AG04449 (cell line): ENCODE measurements around the gene ZMYND10.

Experiments
- CTCF ChIA-PET: fragments of 350-600 bp; formaldehyde crosslinking; extraction: SDS; loops from one replicate; lab custom pipeline; 2021; ENCODE audit warnings: antibody characterized with exemption; lab: Yijun Ruan, JAX
- POLR2A ChIA-PET: fragments of 400-600, 350-600 bp; formaldehyde crosslinking; extraction: SDS; loops from one replicate; lab custom pipeline; 2020; ENCODE audit warnings: antibody characterized with exemption, inconsistent platforms; lab: Yijun Ruan, JAX
- DNase-seq: peaks from one replicate; pipeline ENCODE4 v3.0.0-alpha.2; 2010; ENCODE audit warnings: low read depth, low spot score
- H3K4me3 ChIP-seq: 2 replicates; pipeline ENCODE4 v1.5.1; 2011; ENCODE audit warnings: low read depth, mild to moderate bottlenecking, control low read depth, low read length
- TF ChIP-seq, protein P1 (sequence below): IDR thresholded peaks from one replicate; pipeline ENCODE4 v1.5.1; 2011; ENCODE audit warnings: mild to moderate bottlenecking, moderate library complexity, low read length, control low read depth, inconsistent platforms; ENCODE audit not compliant: insufficient read depth; ENCODE audit errors: missing control alignments

The ZMYND10 gene

DNA sequence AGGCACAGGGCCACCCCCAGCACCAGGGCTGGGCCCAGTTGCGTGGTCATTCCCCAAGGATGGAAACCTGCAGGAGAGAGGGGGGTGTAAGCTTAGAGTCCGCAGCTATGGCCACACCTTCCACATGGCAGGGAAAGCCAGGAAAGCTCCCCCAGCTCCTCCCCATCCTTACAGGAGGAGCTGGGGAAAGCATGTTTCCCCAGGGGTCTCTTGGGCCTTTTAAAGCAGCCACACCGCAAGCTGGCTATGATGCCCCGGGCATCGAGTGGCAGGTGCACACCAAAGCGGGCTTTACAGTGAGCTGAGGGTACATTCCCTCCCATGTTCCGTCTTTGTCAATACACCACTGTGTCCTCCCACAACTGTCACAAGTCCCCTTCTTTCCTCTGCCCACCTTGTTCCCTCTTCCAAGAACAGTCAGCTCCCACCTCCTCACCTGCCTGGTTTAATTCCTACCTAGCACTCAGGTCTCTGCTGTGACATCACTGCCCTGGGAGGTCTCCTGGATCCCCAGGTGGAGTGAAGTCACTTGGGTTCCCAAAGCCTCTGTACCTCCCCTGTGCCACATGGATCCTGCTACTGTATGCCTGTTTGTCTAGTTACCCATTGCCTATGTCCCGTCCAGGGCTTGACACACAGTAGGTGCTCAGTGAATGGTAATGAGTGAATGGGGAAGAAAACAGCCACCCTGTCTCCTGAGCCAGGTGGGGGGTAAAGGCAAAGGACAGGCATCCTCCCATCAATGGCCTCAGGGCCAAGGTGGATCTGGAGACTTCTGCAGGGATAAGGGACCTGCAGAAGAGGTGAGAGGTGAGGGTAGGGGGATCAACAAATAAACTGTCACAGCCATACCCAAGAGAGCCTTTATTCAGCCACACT lies 49.7 kb downstream of the ZMYND10 start:
- POLR2A ChIA-PET = no interaction called here
- TF ChIP-seq, protein P1, sequence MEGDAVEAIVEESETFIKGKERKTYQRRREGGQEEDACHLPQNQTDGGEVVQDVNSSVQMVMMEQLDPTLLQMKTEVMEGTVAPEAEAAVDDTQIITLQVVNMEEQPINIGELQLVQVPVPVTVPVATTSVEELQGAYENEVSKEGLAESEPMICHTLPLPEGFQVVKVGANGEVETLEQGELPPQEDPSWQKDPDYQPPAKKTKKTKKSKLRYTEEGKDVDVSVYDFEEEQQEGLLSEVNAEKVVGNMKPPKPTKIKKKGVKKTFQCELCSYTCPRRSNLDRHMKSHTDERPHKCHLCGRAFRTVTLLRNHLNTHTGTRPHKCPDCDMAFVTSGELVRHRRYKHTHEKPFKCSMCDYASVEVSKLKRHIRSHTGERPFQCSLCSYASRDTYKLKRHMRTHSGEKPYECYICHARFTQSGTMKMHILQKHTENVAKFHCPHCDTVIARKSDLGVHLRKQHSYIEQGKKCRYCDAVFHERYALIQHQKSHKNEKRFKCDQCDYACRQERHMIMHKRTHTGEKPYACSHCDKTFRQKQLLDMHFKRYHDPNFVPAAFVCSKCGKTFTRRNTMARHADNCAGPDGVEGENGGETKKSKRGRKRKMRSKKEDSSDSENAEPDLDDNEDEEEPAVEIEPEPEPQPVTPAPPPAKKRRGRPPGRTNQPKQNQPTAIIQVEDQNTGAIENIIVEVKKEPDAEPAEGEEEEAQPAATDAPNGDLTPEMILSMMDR = no peak
- no peak for DNase-seq
- H3K4me3 ChIP-seq = no peak overlapping the region
- CTCF ChIA-PET = no interaction called here

DNA sequence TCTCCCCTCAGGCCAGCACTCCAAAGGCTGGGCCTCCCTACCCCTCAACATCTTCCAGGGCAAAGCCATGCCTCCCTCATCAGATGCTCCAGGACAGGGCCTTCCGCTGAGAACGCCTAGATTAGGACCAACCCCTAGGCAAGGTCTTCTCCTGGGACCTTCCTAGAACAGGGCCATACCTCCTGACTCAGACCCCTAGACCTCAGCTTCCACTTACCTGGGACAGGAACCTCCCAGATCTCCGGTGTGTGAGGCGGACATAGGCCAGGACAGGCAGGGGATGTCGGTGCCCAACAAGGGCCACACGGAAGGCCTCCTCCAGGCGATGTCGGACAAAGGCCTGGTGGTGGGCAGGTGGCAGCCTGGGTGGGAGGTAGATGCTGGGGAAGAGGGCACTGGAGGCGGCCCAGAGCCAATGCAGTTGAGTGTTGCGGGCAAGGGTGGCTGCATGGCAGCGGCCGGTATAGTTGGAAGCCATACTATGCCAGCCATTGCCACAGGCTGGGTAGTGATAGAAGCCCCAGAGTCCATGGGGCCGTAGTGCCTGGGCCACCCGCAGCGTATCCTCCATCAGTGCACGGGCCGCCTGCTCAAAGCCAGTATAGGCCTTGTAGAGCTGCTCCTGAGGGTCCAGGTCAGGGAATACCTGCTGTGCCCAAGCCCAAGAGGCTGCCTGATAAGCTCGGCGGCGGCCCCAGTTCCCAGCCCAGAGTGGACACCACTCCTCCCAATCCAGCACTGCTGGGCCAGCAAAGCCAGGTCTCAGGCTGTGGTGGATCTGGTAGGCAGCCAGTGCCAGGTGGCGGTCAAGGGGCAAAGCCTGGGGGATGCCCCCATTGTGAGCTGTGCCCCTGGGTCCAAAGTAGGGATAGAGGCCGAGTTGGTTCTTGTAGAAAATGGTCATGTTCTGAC lies 50.8 kb downstream of the ZMYND10 start:
- no peak overlapping the region for H3K4me3 ChIP-seq
- DNase-seq = no peak
- TF ChIP-seq, protein P1 = no peak
- POLR2A ChIA-PET = no interaction called here
- CTCF ChIA-PET = interaction anchor here (1.4 kb wide), 1 partner anchor 48 kb away, joined by 3 read pairs; no protein-coding TSS in a partner anchor

DNA sequence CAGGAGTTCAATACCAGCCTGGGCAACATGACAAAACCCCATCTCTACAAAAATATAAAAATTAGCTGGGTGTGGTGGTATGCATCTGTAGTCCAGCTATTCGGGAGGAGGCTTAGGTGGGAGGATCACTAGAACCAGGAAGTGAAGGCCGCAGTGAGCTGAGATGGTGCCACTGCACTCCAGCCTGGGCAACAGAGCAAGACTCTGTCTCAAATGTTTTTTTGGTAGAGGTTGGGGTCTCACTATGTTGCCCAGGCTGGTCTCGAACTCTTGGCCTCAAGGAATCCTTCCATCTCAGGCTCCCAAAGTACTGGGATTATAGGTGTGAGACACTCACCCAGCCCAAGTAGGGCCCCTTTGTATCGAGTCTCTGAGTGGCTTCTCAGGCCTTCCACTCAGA lies 51.4 kb downstream of the ZMYND10 start:
- TF ChIP-seq, protein P1 = no peak
- H3K4me3 ChIP-seq = no peak overlapping the region
- DNase-seq = no peak
- ChIA-PET POLR2A (no interaction called here), CTCF (interaction anchor here (1.0 to 7.0 kb wide), 3 partner anchors 48 to 100 kb away, joined by 3 to 31 read pairs (median 3); no protein-coding TSS in a partner anchor)

DNA sequence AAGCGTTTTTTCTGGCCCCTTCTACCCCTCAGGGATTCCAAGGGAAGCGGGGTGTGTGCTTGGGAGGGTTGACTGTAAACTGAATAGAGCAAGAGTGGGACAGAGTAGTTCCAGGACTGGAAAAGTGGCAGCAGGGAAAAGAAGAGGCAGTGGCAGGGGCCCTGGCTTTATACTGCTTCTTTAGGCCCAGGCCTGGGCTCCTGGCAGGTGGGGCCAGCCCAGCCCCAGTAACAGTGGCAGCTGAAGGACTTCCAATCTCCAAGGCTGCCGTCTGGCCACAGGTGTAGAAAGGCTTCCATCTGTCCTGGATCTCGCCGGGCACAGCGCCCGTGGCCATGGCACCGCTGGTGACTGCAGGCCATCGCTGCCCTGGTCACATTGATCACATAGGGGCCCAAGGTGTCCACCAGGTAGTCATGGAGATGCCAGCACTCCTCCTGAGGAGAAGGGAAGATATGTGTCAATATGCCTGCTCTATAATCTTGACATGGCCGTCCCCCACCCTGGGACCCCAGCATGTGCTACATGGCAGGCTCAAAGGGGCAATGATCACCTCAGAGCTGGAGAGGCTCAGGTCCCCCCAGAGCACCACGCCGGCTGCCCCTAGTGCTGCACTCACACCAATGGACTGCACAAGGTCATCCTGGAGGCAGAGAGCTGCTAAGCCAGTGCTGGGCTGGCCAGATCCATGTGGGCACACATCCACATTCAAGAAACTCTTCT lies 52.3 kb downstream of the ZMYND10 start:
- CTCF ChIA-PET = interaction anchor here (1.0 to 7.0 kb wide), 4 partner anchors 18 to 100 kb away, joined by 3 to 31 read pairs (median 6); no protein-coding TSS in a partner anchor
- no peak for DNase-seq
- H3K4me3 ChIP-seq = no peak overlapping the region
- POLR2A ChIA-PET = interaction anchor here (1.1 to 1.9 kb wide), 2 partner anchors 25 to 34 kb away, joined by 3 to 7 read pairs; partner anchors contain the start of gene TUSC2
- TF ChIP-seq, protein P1 = no peak

DNA sequence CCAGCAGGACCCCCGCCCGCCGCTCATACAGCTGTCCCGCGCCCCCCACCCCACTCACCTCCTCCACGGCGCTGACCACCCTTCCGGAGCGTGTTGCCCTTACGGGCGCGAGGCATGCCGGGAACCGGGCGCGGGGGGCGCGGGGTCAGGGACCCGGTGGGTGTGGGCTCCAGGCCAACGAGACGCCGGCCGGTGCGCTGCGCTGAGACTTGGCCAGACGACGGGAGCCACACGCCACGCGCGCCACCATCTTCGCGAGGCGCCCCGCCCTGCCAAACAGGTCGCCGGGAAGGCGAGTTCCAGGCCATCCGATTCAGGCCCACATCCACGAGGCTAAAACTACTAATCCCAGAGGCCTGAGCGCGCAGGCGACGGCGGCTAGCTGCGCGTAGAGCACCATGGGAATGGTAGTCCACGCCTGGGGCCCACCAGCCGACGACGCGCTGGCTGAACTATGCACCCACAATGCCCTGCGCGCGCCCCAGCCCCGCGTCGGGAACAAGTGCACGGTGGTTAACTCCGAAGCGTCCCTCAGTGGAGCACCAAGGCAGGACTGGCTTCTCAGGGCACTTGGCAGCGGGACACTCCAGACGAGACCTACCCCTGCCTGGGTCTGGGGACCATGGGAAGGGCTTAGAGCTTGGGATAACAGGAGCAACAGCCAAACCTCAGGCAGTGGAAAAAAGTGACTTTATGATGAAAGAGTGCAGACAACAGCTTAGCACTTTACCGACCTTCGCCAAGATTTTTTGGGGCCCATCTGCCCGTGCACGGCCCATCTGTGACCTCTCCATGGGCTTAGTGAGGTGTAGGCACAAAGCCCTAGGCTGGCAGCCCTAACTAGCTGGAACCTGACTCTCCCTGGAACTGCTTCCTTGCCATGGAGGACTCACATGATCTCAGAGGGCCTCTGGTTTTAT lies 53.1 kb downstream of the ZMYND10 start, which contains the start of gene IFRD2:
TSS of gene IFRD2 (minus strand) at position 271 of the 920 bp plus-strand sequence. CDS start at position 116, 155 bp downstream.
- DNase-seq = peak; percentile 79
- ChIA-PET CTCF (interaction anchor here (1.5 to 7.0 kb wide), 5 partner anchors 10 to 99 kb away, joined by 3 to 31 read pairs (median 6); no protein-coding TSS in a partner anchor), POLR2A (interaction anchor here (1.0 to 1.9 kb wide), 5 partner anchors 10 to 57 kb away, joined by 3 to 7 read pairs (median 3); partner anchors contain the start of genes GNAI2 and TUSC2)
- TF ChIP-seq, protein P1 = no peak
- peak within 1 kb of the TSS; percentile 87 for H3K4me3 ChIP-seq
